Caki2 (cell line): Measurements from ENCODE around the gene LYRM1. TPM values are rescaled to one million over a fixed set of nuclear protein-coding genes. Genes with fewer than 3 reads are reported as not detected.
"Not testable (repeated sequence)": the region's sequence is repeated elsewhere in the genome, so short reads cannot be mapped to it uniquely, and the experiment has no call there.

ENCODE experiments used
- DNase-seq: peaks from one replicate; pipeline ENCODE4 v3.0.0-alpha.2; 2015; ENCODE audit warnings: low read depth
- in situ Hi-C: cut with HindIII; loops from 2 replicates; pipeline ENCODE4 v1.10.0; 2016; ENCODE audit warnings: low sequenced_read_pairs, low pct_unique_long_range_greater_than_20kb, mixed read lengths
- total RNA-seq: library from RNA; depleted of rRNA; stranded (reverse); fragments of >200 nt; shearing (Covaris generic); gene quantifications from 2 replicates; pipeline ENCODE4 v1.2.3, GENCODE V29; 2014; ENCODE audit warnings: low replicate concordance; rRNA removed

The LYRM1 gene
- 35.6 and 52.1 TPM in 2 replicates for total RNA-seq

GRCh38 chr16:20900299-20901067 is at the start of gene LYRM1, which contains the start of gene DCUN1D3:
Gene LYRM1 (plus strand): TSS chr16:20900771. CDS start chr16:20915556, 14,785 bp downstream.
Gene DCUN1D3 (minus strand): TSS chr16:20900358. CDS start chr16:20862538, 37,820 bp downstream.
- DNase-seq = peak; percentile 98
- in situ Hi-C loops = no loop called here

GRCh38 chr16:20850981-20851380 is 49.6 kb upstream of the LYRM1 start:
- DNase-seq = no peak
- in situ Hi-C loops = no loop called here

GRCh38 chr16:20851601-20852000 is 49.0 kb upstream of the LYRM1 start:
- in situ Hi-C loops = no loop called here
- peak; percentile 19 for DNase-seq

- in situ Hi-C loops = no loop called here
- no peak for DNase-seq
Measured at GRCh38 chr16:20853143-20853542, 47.4 kb upstream of the LYRM1 start.

GRCh38 chr16:20853981-20854620 is 46.5 kb upstream of the LYRM1 start:
- in situ Hi-C loops = no loop called here
- DNase-seq = no peak

DNA sequence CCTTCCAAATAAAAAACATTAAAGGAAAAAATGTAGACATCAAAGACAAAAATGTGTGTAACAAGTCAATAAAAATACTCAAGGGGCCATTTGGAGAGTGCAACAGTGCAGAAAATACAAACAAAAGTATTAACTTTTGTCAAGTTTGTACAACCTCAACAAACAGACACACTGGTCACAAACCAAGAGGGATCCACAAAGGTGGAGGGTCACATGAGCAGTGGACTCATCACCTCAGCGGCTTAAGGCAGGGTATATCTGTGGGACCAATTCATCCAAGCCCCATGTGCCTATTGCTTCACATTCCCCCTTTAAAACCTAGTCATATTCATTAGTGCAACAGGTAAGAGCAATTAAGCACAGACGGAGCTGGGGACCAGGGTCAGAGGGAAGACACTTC is 45.6 kb upstream of the LYRM1 start:
- no peak for DNase-seq
- in situ Hi-C loops = no loop called here

GRCh38 chr16:20857281-20857680 is 43.3 kb upstream of the LYRM1 start:
- DNase-seq = no peak
- in situ Hi-C loops = no loop called here

DNA sequence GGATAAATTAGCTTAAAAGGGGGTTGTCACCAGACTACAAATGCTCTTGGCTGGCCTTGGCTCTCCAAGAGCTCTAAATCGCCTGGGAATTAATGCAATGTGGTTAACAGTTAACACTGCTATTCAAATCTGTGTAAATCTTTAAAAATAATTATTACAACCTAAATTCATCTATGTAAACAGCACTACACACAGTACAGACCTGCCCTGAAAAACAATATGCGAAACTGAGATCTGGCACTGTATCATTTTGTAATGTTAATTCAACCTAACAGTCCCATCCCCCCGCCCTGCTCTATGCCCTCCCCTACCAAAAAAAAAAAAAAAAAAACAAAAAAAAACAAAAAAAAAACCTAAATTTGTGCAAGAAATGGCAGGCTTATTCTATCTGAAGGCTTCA is 41.3 kb upstream of the LYRM1 start:
- no peak for DNase-seq
- in situ Hi-C loops = no loop called here

GRCh38 chr16:20859699-20860098 is 40.9 kb upstream of the LYRM1 start:
- in situ Hi-C loops = no loop called here
- DNase-seq = no peak

GRCh38 chr16:20860361-20860760 is 40.2 kb upstream of the LYRM1 start:
- DNase-seq = no peak
- in situ Hi-C loops = no loop called here

DNA sequence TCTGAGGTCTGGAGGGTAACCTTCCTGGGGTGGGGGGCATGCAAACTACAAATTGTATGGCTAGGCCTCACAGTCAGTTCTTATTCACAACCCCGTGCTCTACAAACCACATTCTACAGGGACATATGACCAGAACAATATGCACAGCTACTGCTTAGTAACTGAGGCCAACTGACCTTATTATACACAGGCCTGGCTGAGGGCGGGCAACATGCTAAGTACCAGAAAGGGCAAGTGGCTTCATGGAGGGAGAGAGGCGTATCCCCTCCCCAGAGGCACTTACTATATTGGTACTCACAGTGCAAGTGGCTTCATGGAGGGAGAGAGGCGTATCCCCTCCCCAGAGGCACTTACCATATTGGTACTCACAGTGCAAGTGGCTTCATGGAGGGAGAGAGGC is 39.6 kb upstream of the LYRM1 start:
- in situ Hi-C loops, DNase-seq: not testable (repeated sequence)

DNA sequence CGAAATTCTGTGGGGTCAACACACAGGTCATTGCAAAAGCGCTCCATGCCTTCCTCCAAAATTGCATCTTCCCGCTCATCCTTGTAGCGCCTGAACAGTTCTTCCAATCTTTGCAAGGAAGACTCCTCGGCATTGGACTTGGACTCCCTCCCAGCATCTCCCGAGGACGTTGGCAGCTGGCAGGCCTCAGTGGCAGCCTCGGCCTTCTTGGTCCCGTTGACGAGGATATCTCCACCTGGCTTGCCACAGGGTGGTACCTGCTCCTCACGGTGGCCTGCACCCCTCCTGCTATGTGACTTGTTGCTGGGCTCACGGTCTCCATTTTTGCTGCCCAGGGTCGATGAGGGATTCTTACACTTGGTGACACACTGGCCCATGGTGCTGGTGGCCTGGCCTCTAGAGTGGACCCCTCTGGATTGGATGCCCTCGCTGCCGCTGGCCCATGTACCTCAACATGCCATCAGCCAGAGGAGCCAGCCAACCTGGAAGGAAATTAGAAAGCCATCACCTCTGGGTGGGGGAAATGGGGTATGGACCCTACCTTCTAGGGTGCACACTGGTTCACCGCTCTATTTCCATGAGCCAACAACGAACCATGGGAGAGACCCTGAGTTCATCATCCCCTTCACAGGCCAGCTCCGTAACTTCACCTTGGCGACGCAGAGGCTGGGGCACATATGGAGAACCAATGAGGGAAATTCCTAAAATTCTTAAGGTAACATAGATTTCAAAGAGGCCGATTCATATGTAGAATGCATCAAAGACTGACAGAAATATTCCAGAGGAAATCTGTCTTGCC is 38.2 kb upstream of the LYRM1 start:
- DNase-seq = no peak
- in situ Hi-C loops = no loop called here

- DNase-seq = not testable (repeated sequence)
Measured at GRCh38 chr16:20864376-20864775, 36.2 kb upstream of the LYRM1 start.

GRCh38 chr16:20865420-20866131 is 35.0 kb upstream of the LYRM1 start:
- peak; percentile 49 for DNase-seq
- in situ Hi-C loops = no loop called here

More at GRCh38 chr16:20864376-20864775, 36.2 kb upstream of the LYRM1 start:
- in situ Hi-C loops = not testable (repeated sequence)

DNA sequence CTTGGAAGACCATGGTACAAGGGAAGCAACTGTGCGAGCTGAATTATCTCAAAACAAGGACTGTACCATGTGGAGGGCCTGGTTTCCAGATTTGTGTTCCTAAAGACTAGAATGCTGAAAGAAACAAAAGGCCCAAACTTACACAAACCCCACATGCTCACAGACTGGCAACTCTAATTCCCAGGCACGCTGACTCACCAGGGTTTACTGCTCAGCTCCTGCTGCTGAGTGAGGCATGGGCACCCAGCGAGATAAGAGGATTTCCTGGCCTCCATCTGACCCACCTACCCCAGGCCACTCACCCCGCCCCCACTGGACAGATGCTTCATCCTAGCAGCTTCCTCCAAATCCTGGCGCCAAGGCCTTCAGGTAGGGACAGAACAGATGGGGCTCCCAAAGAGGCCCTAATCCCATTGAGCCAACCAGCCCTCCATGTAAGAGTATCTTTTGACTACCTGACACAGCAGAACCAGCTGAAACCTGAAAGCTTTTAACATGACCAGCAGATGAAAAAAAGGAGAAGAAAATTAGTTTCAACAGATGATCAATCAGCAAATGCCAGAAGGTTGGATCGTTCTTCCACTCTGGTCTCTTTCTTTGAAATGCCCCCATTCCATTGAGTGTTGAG is 34.3 kb upstream of the LYRM1 start:
- in situ Hi-C loops = no loop called here
- DNase-seq = peak; percentile 64

GRCh38 chr16:20866801-20867200 is 33.8 kb upstream of the LYRM1 start:
- in situ Hi-C loops = no loop called here
- no peak for DNase-seq

GRCh38 chr16:20867585-20867984 is 33.0 kb upstream of the LYRM1 start:
- DNase-seq = no peak

DNA sequence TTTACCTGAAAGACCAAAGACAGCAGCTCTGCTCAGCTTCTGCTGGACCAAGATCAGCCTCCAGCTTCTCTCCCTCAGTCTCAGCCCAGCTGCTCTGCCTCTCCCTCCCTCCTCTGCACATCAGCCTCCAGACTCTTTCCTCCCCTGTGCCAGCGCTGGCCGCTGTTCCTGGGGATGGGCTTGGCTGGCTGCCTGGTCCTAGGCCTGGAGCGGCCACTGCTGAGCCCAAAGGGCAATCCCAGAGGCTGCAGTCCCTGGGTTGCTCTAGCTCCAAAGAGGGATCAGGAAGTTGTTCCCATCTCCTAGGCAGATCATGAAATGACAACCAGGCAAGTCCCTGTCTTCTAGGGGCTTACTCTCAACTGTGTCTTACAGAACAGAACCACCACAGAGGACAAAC is 31.7 kb upstream of the LYRM1 start:
- no peak for DNase-seq
- in situ Hi-C loops = no loop called here

More at GRCh38 chr16:20867585-20867984, 33.0 kb upstream of the LYRM1 start:
- in situ Hi-C loops = no loop called here
